ENCODE data around the gene TXN.

- no peak for TF ChIP-seq POLR2A (IDR thresholded peaks at IDR 0.05)
- TF ChIP-seq, protein P1, sequence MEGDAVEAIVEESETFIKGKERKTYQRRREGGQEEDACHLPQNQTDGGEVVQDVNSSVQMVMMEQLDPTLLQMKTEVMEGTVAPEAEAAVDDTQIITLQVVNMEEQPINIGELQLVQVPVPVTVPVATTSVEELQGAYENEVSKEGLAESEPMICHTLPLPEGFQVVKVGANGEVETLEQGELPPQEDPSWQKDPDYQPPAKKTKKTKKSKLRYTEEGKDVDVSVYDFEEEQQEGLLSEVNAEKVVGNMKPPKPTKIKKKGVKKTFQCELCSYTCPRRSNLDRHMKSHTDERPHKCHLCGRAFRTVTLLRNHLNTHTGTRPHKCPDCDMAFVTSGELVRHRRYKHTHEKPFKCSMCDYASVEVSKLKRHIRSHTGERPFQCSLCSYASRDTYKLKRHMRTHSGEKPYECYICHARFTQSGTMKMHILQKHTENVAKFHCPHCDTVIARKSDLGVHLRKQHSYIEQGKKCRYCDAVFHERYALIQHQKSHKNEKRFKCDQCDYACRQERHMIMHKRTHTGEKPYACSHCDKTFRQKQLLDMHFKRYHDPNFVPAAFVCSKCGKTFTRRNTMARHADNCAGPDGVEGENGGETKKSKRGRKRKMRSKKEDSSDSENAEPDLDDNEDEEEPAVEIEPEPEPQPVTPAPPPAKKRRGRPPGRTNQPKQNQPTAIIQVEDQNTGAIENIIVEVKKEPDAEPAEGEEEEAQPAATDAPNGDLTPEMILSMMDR (IDR thresholded peaks at IDR 0.05): no peak
- TF ChIP-seq EP300 (IDR thresholded peaks at IDR 0.05): no peak
Observed at GRCh38 chr9:110224583-110224982, 31.7 kb downstream of the TXN start.
